ENCODE data around the gene OMP.

OMP gene

DNA sequence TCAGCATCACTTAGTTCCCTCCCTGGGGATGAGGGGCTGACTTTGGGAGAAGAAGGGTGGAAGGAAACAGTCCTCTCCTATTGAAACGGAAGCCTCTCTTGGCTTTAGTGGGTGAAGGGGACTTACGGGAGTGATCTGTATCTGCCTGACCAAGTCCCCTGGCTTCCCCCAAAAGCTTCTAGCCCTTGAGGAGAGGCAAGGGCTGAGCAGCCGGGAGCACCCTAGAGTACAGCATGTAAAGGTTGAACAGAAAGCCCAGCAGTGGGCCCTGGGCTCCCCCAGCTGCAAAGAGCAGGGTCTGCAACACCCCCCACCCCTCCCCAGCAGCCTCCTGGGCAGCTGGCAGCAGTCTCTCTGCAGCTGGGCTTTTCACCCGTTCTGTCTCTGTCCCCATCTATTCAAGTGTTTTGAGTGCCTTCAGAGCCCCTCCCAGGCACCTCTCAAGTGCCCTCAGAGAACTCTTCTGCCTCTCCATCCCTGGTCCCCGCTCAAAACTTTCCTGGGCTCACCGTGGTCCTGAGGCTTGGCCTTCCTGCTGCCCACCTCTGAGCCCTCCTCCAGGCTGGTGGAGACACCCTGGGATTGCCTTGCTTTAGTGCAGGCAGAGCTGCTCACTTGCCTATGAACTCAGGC, 33.2 kb upstream of the OMP start:
- peak; percentile 38 for DNase-seq

GRCh38 chr11:77069969-77070582, 32.6 kb upstream of the OMP start:
- peak; percentile 20 for DNase-seq

DNA sequence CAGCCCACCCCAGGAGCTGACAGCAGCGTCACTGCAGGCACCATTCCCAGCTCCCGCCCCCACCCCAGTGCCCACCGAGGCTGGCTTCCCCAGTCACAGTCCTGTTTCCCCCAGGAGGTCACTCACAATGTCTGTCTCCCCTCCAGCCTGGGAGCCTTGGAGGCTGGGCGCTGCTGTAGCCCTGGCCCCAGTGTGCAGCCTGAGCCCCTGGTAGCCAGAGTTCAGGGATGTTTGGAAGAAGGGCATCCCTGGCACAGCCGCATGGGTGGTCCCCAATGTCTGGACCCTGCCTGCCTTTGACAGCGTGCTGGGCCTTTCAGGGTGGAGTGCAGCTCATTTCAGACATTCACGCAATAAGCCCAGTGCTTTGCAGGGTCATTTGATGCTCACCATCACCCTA, 31.6 kb upstream of the OMP start:
- no peak for DNase-seq

- peak; percentile 20 for DNase-seq
Measured at GRCh38 chr11:77071671-77072605, 30.7 kb upstream of the OMP start.

GRCh38 chr11:77072851-77073327, 29.8 kb upstream of the OMP start:
- peak; percentile 38 for DNase-seq

DNA sequence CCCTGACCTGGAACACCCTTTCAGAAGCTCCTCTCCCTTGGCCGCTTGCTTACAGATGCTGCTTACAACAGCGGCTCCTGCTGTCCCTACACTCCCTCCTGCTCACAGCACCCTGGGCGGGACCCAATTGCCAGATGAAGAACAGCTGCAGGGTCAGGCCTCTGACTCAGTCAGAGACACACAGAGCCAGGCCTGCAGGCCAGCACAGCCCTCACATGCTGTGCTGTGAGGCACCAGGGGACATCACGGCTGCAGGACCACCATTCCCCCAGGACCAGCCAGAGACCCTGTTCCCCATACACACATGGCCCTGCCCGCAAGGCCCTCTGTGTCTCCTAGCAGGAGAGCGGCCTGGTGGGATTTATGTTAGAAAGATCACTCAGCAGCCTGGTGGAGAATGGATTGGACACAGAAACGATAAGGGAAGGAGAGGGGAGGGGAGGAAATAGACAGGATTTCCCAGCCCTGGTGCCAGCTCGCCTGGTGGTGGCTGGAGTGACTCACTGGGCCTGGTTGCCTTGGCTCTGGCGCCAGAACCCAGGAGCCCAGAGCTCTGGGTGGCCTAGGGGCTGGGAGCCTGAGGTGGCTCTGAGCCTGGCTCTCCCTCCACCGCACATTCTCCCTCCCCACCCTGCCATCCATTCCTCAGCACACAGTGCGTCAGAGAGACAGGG, 29.2 kb upstream of the OMP start:
- peak; percentile 86 for DNase-seq

GRCh38 chr11:77074205-77074604, 28.4 kb upstream of the OMP start:
- DNase-seq, result no peak

DNA sequence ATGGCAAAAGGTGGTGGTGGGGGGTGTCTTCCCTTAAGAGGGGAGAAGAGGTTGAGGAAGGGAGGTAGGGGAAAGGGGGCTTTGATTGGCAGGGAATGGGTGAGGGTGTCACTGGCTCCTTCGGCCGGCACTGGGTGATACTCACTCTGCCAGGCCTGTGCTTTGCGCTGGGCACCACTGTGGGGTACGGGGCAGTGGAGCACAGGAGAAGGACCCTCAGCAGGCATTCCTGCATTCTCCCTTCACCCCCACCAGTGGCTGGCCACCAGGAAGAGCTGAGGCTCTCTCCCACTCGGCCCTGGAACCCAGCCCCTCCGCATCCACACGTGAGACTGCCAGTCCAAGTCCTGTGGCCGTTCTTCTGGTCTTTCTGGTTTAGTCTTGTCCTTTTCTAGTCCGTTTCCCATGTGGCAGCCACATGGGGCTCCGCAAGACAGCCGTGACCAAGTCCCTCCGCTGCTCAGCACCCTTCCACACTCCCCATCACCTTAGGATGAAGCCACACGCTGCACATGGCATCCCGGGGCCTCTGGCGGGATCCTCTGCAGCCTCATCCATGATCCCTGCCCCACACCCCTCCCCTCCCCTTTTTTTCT, 27.9 kb upstream of the OMP start:
- DNase-seq, result peak; percentile 30

GRCh38 chr11:77075425-77075905, 27.2 kb upstream of the OMP start:
- peak; percentile 35 for DNase-seq

DNA sequence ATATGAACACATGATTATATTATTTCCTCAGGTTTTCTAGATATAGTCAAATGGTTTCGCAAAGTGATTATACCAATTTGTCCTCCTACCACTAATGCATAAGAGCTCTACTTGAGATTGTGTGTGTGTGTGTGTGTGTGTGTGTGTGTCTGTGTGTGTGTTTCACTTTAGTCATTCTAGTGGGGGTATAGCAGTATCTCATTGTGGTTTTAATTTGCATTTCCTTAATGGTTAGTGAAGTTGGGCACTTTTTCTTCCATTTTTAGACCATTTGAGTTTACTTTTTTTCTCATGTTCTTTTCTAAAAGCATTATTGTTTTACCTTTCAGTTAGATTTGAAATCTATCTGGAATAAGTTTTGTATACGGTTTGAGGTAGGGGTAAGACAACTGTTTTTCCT, 23.0 kb upstream of the OMP start:
- no peak for DNase-seq

- DNase-seq, result peak; percentile 15
Measured at GRCh38 chr11:77080643-77081210, 21.9 kb upstream of the OMP start.

GRCh38 chr11:77081381-77081851, 21.2 kb upstream of the OMP start:
- DNase-seq, result peak; percentile 34

- DNase-seq, result peak; percentile 30
Measured at GRCh38 chr11:77081976-77082836, 20.4 kb upstream of the OMP start.

- peak; percentile 44 for DNase-seq
Measured at GRCh38 chr11:77082838-77083565, 19.6 kb upstream of the OMP start.

- peak; percentile 19 for DNase-seq
Measured at GRCh38 chr11:77083566-77084245, 18.9 kb upstream of the OMP start.

DNA sequence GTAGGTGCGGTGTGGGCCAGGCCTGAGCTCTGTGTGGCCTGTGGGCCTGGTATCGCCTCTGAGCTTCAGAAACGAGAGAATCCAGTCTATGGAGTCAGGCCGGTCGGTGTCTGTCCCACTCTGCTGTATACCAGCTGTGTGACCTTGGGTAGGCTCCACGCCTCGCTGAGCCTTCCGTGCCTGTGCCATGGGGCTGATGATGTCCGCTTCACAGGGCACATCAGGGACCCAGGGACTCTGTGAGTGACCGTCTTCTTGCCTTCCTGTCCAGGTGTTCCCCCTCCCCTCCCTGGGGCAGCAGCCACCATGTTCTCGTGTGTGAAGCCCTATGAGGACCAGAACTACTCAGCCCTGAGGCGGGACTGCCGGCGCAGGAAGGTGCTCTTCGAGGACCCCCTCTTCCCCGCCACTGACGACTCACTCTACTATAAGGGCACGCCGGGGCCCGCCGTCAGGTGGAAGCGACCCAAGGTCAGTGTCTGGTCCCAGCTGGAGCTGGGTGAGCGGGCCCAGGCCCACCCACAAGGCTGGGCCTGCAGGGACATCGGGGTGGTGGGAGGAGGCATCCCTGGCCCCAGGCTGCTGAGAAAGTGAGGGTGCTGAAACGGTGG, 18.0 kb upstream of the OMP start:
- peak; percentile 33 for DNase-seq

DNA sequence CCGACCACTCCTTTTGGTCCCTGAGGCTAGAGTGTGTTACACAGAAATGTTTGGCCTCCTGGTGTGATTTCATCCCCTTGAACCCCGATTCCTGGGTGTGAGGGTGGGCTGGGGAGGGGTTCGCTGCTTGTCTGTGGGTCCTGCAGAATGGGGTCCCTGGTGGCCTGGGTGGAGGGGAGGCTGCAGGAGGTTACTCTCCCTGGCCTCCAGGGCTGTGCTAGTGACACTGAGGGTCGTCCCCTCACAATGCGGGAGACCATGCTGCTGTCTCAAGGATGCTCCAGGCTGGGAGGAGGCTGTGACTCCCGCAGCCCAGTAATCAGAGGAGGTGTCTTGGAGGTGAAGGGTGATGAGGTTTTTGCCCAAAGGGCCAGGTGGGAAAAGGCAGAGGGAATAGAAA, 17.0 kb upstream of the OMP start:
- DNase-seq, result peak; percentile 13

DNA sequence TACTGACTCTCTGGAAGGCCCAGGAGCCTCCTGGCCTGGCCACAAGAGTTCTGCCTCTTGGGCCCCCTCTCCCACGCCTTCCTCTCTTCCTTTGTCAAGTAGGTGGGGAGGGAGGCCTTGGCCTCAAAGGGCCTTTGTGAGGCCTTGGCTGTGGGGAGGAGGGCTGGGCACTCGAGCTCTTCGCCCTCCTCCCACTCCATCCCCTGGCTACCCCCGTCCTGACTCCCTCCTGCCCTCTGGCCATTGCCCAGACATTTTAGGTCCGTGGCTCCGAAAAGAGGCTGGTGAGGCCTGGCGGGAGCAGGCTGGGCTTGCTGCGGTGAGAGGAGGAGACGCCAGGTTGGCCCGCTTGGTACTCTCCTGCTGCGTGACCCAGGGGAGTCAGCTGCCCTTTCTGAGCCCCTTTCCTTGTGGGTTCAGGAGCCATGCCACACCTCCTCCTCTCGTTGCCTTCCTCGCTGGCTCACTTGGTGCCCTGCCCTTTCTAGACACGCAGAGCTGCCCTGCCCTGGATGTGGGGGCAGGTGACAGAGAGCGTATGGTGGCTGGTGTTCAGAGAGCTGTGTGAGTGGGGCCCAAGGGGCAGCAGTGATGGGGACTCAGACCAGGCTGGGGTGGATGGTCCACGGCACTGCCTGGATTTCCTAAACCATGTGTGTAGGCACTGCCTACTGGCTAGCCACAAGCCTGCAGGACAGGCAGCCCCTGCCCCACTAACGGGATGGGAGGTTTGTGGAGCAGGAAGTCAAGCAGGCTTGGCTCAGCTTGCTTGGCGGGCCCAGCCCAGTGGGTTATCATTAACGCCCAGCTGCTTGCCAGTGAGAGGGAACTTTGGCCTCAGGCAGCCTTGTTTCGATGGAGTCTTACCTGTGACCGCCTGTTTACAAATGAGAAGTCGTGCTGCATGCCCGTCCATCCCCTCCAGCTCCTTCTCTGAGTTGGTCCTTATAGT, 15.8 kb upstream of the OMP start:
- no peak for DNase-seq

All from right forelimb (tissue), 1 donor.